ENCODE data around the gene PTCRA.

- TF ChIP-seq RAD21 (IDR thresholded peaks at IDR 0.05; ENCODE audit: low read depth), result peak; percentile 75
- peak; percentile 42 to 52 (median 47); a peak in 5 of 6 replicates for TF ChIP-seq CTCF (IDR thresholded peaks at IDR 0.05 in 2 of 3, conservative IDR thresholded peaks at IDR 0.05 in 1 of 3; ENCODE audit: borderline replicate concordance in 1 of 3, insufficient read depth in 1 of 3, low read depth in 2 of 3, low read length in 2 of 3)
- TF ChIP-seq ZBTB33 (IDR thresholded peaks at IDR 0.05; ENCODE audit: extremely low read depth, insufficient replicate concordance, low read length), result no peak
- no peak for TF ChIP-seq JUND (IDR thresholded peaks at IDR 0.05)
- TF ChIP-seq ZNF274 (IDR thresholded peaks at IDR 0.05; ENCODE audit: low read depth, low read length), result no peak
- no peak for TF ChIP-seq MAX (IDR thresholded peaks at IDR 0.05)
- TF ChIP-seq, protein P1, sequence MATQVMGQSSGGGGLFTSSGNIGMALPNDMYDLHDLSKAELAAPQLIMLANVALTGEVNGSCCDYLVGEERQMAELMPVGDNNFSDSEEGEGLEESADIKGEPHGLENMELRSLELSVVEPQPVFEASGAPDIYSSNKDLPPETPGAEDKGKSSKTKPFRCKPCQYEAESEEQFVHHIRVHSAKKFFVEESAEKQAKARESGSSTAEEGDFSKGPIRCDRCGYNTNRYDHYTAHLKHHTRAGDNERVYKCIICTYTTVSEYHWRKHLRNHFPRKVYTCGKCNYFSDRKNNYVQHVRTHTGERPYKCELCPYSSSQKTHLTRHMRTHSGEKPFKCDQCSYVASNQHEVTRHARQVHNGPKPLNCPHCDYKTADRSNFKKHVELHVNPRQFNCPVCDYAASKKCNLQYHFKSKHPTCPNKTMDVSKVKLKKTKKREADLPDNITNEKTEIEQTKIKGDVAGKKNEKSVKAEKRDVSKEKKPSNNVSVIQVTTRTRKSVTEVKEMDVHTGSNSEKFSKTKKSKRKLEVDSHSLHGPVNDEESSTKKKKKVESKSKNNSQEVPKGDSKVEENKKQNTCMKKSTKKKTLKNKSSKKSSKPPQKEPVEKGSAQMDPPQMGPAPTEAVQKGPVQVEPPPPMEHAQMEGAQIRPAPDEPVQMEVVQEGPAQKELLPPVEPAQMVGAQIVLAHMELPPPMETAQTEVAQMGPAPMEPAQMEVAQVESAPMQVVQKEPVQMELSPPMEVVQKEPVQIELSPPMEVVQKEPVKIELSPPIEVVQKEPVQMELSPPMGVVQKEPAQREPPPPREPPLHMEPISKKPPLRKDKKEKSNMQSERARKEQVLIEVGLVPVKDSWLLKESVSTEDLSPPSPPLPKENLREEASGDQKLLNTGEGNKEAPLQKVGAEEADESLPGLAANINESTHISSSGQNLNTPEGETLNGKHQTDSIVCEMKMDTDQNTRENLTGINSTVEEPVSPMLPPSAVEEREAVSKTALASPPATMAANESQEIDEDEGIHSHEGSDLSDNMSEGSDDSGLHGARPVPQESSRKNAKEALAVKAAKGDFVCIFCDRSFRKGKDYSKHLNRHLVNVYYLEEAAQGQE (IDR thresholded peaks at IDR 0.05; ENCODE audit: low read depth), result no peak
- no peak for TF ChIP-seq SIN3A (IDR thresholded peaks at IDR 0.05; ENCODE audit: low read depth)
- no peak for TF ChIP-seq POLR2AphosphoS5 (IDR thresholded peaks at IDR 0.05; ENCODE audit: low read depth, low read length)
- TF ChIP-seq EZH2phosphoT487 (IDR thresholded peaks at IDR 0.05; ENCODE audit: borderline replicate concordance), result no peak
- TF ChIP-seq YY1 (IDR thresholded peaks at IDR 0.05; ENCODE audit: extremely low read depth, insufficient replicate concordance, low read depth, low read length), result no peak
Measured at GRCh38 chr6:42963855-42964605, 48.2 kb downstream of the PTCRA start.
